Heart left ventricle (tissue), 13 donors: ENCODE results near the gene TMEM208.

Source experiments
- POLR2A ChIP-seq, 2 donors: fragments of 450-650 bp; IDR thresholded peaks; one replicate each; pipeline ENCODE4 v1.6.1; 2017; ENCODE audit warnings: antibody characterized with exemption in 2 of 2, mild to moderate bottlenecking in 2 of 2, moderate library complexity in 2 of 2
- TF ChIP-seq, protein P1 (sequence below), 12 donors: fragments of 200-600 bp; sonication (generic) in 4 of 12; IDR thresholded peaks; one replicate each; pipeline versions ENCODE4 v1.5.0 to v1.8.0; 2018 to 2022; ENCODE audit warnings: antibody characterized with exemption in 12 of 12, mild to moderate bottlenecking in 5 of 12
- donor health status: ischemic (EF 13 %, LVEDD 7.1; RV severe dilation, severe dysfunction).
- donor health status: DM: no; HTN: yes; CAD: no.
- donor health status: DM: no; HTN: no; CAD: no.
- donor health status: ischemic (EF 25% LVEDD 6.9; RV normal size, moderate dysfunction).
- donor health status: ischemic (EF 25% LVEDD 5.7; RV mildly dilated, moderate dysfunction).
- donor health status: ischemic (EF 35%, LVEDD 5.7; RV mildly dilated, moderate dysfunction).
- donor health status: nonischemic (EF 11% LVEDD 7.7; RV severe dilation, severe dysfunction).
- donor health status: DM: yes; HTN: yes; CAD: no.
- donor health status: PGD.
- donor health status: ischemic (EF 29% LVEDD 5.4; RV normal size, mild dysfunction).
- donor health status: nonischemic (EF 23%, LVEDD 6.1; RV moderate dilation, normal function).

DNA sequence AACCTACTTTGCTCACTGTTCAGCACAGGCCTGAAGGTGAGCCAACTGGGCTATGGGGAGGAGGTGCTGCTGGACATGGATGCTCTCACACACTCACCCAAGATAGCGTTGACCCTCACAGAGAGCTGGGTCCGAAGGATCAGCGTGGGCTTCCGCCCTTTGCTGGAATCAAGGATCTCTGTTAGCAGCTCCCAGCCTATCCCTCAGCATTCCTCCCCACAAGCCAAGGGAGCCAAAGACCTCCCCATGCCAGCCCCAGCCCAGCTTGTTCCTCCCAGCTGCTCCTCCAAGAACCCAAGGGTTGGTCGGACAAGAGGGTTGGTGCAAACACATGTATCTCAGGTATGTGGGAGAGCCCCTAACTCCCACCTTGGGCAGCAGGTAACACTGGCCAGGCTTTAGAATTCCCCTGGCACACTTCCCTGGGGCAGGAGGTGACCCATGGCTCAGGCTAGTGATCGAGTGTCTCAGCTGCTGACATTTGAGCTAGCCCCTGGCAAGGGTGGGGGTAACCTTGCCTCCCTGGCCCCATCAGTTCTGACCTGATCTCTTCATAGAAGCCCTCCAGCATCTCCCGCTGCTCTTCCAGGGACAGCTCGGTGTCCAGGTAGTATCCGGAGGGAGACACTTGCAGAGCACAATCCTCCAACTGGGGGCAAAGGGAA is 12.0 kb downstream of the TMEM208 start:
- TF ChIP-seq, protein P1, sequence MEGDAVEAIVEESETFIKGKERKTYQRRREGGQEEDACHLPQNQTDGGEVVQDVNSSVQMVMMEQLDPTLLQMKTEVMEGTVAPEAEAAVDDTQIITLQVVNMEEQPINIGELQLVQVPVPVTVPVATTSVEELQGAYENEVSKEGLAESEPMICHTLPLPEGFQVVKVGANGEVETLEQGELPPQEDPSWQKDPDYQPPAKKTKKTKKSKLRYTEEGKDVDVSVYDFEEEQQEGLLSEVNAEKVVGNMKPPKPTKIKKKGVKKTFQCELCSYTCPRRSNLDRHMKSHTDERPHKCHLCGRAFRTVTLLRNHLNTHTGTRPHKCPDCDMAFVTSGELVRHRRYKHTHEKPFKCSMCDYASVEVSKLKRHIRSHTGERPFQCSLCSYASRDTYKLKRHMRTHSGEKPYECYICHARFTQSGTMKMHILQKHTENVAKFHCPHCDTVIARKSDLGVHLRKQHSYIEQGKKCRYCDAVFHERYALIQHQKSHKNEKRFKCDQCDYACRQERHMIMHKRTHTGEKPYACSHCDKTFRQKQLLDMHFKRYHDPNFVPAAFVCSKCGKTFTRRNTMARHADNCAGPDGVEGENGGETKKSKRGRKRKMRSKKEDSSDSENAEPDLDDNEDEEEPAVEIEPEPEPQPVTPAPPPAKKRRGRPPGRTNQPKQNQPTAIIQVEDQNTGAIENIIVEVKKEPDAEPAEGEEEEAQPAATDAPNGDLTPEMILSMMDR (IDR thresholded peaks at IDR 0.05), result no peak
- TF ChIP-seq POLR2A (IDR thresholded peaks at IDR 0.05), result no peak
